HepG2 (cell line): ENCODE measurements around the gene EHD4. TPM values are rescaled to one million over a fixed set of nuclear protein-coding genes. Genes with fewer than 3 reads are reported as not detected.

Source experiments
- ATAC-seq: fragments of 200-7000 bp; cut with Tn5 transposase; 3 replicates; pipeline ENCODE4 v1.9.1; 2020; ENCODE audit warnings: mild to moderate bottlenecking, moderate library complexity
- BruUV-seq: library from RNA; stranded (reverse); fragments of 400-500 nt; replicated peaks from 2 replicates; lab custom pipeline; 2021; lab: Mats Ljungman, UMichigan
- CTCF ChIA-PET: fragments of 300-600 bp; formaldehyde crosslinking; extraction: SDS; loops from one replicate; lab custom pipeline; 2021; ENCODE audit warnings: low total read pairs, inconsistent platforms, low intra/inter-chr PET ratio; lab: Yijun Ruan, JAX
- POLR2A ChIA-PET: fragments of 350-600 bp; sonication (Branson Sonifier 250); formaldehyde crosslinking; loops from one replicate; lab custom pipeline; 2020; ENCODE audit warnings: antibody characterized with exemption, inconsistent platforms; lab: Yijun Ruan, JAX
- DNase-seq: peaks from one replicate; pipeline ENCODE4 v3.0.0-alpha.2; 2015; ENCODE audit warnings: low spot score
- FAIRE-seq: peaks from 3 replicates; lab custom pipeline; 2011; peaks lifted over from hg19 to GRCh38; lab: Jason Lieb, UNC
- H2AFZ ChIP-seq: one replicate; pipeline ENCODE4 v1.6.1; 2011; ENCODE audit warnings: low read length, inconsistent platforms
- H3K27ac ChIP-seq: fragments of 300-600 bp; 3 replicates; pipeline ENCODE4 v1.8.0; 2011; ENCODE audit warnings: mixed run types, mild to moderate bottlenecking, mixed read lengths, low read length, inconsistent platforms; ENCODE audit not compliant: insufficient read depth; ENCODE audit errors: extremely low read length
- H3K27me3 ChIP-seq, 2 experiments: fragments of 200-600 bp in 1 of 2; 2 replicates in 1 of 2; 3 replicates in 1 of 2; pipeline versions ENCODE4 v1.6.0 to v1.8.0; 2011; ENCODE audit warnings: low read length in 2 of 2, mild to moderate bottlenecking in 2 of 2, moderate library complexity in 2 of 2, inconsistent platforms in 1 of 2; ENCODE audit not compliant: insufficient read depth in 2 of 2, control insufficient read depth in 1 of 2
- H3K36me3 ChIP-seq, 2 experiments: fragments of 200-600 bp in 1 of 2; replicated peaks in 1 of 2; 2 replicates in 1 of 2; 3 replicates in 1 of 2; pipeline versions ENCODE4 v1.5.1 to v1.8.0; 2011; ENCODE audit warnings: low read length in 2 of 2, inconsistent platforms in 1 of 2; ENCODE audit not compliant: insufficient read depth in 2 of 2, control insufficient read depth in 1 of 2
- H3K4me1 ChIP-seq: 2 replicates; pipeline ENCODE4 v1.5.1; 2012; ENCODE audit warnings: low read length, inconsistent platforms; ENCODE audit not compliant: insufficient read depth
- H3K4me2 ChIP-seq: 2 replicates; pipeline ENCODE4 v1.6.0; 2011; ENCODE audit warnings: low read depth, low read length, inconsistent platforms
- H3K4me3 ChIP-seq, 3 experiments: fragments of 200-600 bp in 1 of 3; sonication (generic), shearing (Covaris generic) in 1 of 3; replicated peaks in 1 of 3; 2 replicates each; pipeline ENCODE4 v1.5.1; 2011 to 2016; ENCODE audit warnings: low read length in 3 of 3, inconsistent platforms in 2 of 3, low read depth in 2 of 3, mild to moderate bottlenecking in 2 of 3, control low read depth in 1 of 3, mixed read lengths in 1 of 3; ENCODE audit not compliant: insufficient read depth in 1 of 3
- H3K79me2 ChIP-seq: one replicate; pipeline ENCODE4 v1.6.1; 2011; ENCODE audit warnings: low read length, inconsistent platforms; ENCODE audit not compliant: insufficient read depth
- H3K9ac ChIP-seq: 2 replicates; pipeline ENCODE4 v1.6.0; 2011; ENCODE audit warnings: mild to moderate bottlenecking, low read depth, low read length, inconsistent platforms; ENCODE audit not compliant: insufficient read depth
- H3K9me3 ChIP-seq: 2 replicates; pipeline ENCODE4 v1.5.1; 2012; ENCODE audit warnings: mild to moderate bottlenecking, low read length
- H4K20me1 ChIP-seq: 2 replicates; pipeline ENCODE4 v1.6.0; 2011; ENCODE audit warnings: inconsistent platforms, mild to moderate bottlenecking, low read length, moderate library complexity; ENCODE audit not compliant: insufficient read depth
- DZIP1 ChIP-seq: sonication (generic); formaldehyde crosslinking; IDR thresholded peaks from 2 replicates; pipeline ENCODE4 v1.5.0; 2020; ENCODE audit warnings: mild to moderate bottlenecking, missing genetic modification reagents
- GZF1 ChIP-seq: sonication (generic); formaldehyde crosslinking; IDR thresholded peaks from 2 replicates; pipeline ENCODE4 v1.5.1; 2020; ENCODE audit warnings: mild to moderate bottlenecking, missing genetic modification reagents
- KIAA2018 ChIP-seq: sonication (generic); formaldehyde crosslinking; IDR thresholded peaks from 2 replicates; pipeline ENCODE4 v1.5.0; 2020; ENCODE audit warnings: mild to moderate bottlenecking, missing genetic modification reagents, borderline replicate concordance
- SSRP1 ChIP-seq: IDR thresholded peaks from 2 replicates; pipeline ENCODE4 v1.6.1; 2016; ENCODE audit warnings: control low read depth
- ZNF224 ChIP-seq: sonication (generic); formaldehyde crosslinking; IDR thresholded peaks from 2 replicates; pipeline ENCODE4 v1.5.0; 2020; ENCODE audit warnings: mild to moderate bottlenecking, missing genetic modification reagents
- ZNF768 ChIP-seq: sonication (generic); formaldehyde crosslinking; IDR thresholded peaks from 2 replicates; pipeline ENCODE4 v1.4.0; 2020; ENCODE audit warnings: missing genetic modification reagents
- ZSCAN29 ChIP-seq: sonication (generic); formaldehyde crosslinking; conservative IDR thresholded peaks from 2 replicates; pipeline ENCODE4 v1.4.0; 2020; ENCODE audit warnings: mild to moderate bottlenecking, missing genetic modification reagents
- ZUFSP ChIP-seq: sonication (generic); formaldehyde crosslinking; IDR thresholded peaks from 2 replicates; pipeline ENCODE4 v1.9.0; 2021; ENCODE audit warnings: missing genetic modification reagents, mild to moderate bottlenecking, borderline replicate concordance
- WGBS: methylation state at CpG from one replicate; pipeline ENCODE4 v1.1.6; 2017; ENCODE audit warnings: low lambda C conversion rate; 5-methylcytosine and 5-hydroxymethylcytosine counted together
- in situ Hi-C: cut with HindIII; loops from 2 replicates; pipeline ENCODE4 v1.10.0; 2017; ENCODE audit warnings: low pct_unique_long_range_greater_than_20kb; ENCODE audit not compliant: extremely low pct_ligation_motif_present
- intact Hi-C: fragments of 100-400 bp; cut with micrococcal nuclease; formaldehyde crosslinking; loops from one replicate; pipeline ENCODE4 v1.10.0; 2022; ENCODE audit not compliant: unreplicated experiment
- polyA plus RNA-seq, 8 experiments: library from polyadenylated mRNA; depleted of rRNA in 3 of 8; stranded (reverse) in 7 of 8; unstranded in 1 of 8; fragments of >200 nt; fragmentation: Illumina TruSeq in 4 of 8; extraction: Trizol in 4 of 8; gene quantifications; 2 replicates each; pipeline versions ENCODE4 v1.2.1 to v1.2.3, GENCODE V29; 2011 to 2016; ENCODE audit warnings: low read depth in 4 of 8, missing spikeins in 1 of 8, mixed read lengths in 1 of 8; ENCODE audit not compliant: insufficient read depth in 1 of 8
- total RNA-seq, 5 experiments: library from RNA; depleted of rRNA; stranded (reverse); fragments of >200 nt; fragmentation: Illumina TruSeq; extraction: Trizol; gene quantifications; 2 replicates each; pipeline ENCODE4 v1.2.3, GENCODE V29; 2016; ENCODE audit warnings: low read depth in 1 of 5

Gene EHD4
- total and polyA plus RNA-seq, 2 of the 13 experiments (the other 11 are each of a cell fraction or from before 2014, with no cell fraction given): 3.1 to 4.8 TPM

GRCh38 chr15:41982133-41982930 lies 10.0 kb upstream of the EHD4 start:
- Histone ChIP-seq H3K4me1 (peaks cover 4% of the 10 kb centered on the region), H3K27ac (no peak overlapping the region), H3K79me2 (no peaks in the 10 kb centered on the region), H3K4me3 (no peak overlapping the region), H4K20me1 (no peaks in the 10 kb centered on the region), H3K4me2 (no peak overlapping the region), H3K9me3 (no peaks in the 10 kb centered on the region), H3K27me3 (peaks cover 0 to 43% of the 10 kb centered on the region in 2 experiments), H3K36me3 (no peaks in the 10 kb centered on the region), H2AFZ (no peak overlapping the region), H3K9ac (no peak overlapping the region)
- CTCF ChIA-PET: no interaction called here
- in situ Hi-C loops: no loop called here
- FAIRE-seq: no peak
- POLR2A ChIA-PET: interaction anchor here (1.8 kb wide), 1 partner anchor 10 kb away, joined by 9 read pairs; the partner anchor contains the start of gene EHD4
- DNase-seq: no peak
- ATAC-seq: no peak
- WGBS: 40% methylated on average over 10 of the region's 10 CpGs
- intact Hi-C loops: no loop called here
- no TSS peak for BruUV-seq
- TF ChIP-seq ZSCAN29 (CRISPR knock-in tag) (no peak), ZNF224 (CRISPR knock-in tag) (no peak), DZIP1 (CRISPR knock-in tag) (no peak), ZNF768 (CRISPR knock-in tag) (no peak), GZF1 (CRISPR knock-in tag) (no peak), SSRP1 (CRISPR knock-in tag) (no peak), KIAA2018 (no peak), ZUFSP (CRISPR knock-in tag) (no peak)
